Fibroblast of pulmonary artery (primary cell): ENCODE measurements around the gene ATG9A.
"Not testable (repeated sequence)": the region's sequence is repeated elsewhere in the genome, so short reads cannot be mapped to it uniquely, and the experiment has no call there.

Source experiments
- DNase-seq: peaks from one replicate; pipeline ENCODE4 v3.0.0-alpha.2; 2010; ENCODE audit warnings: low read depth
- H3K4me3 ChIP-seq: replicated peaks from 2 replicates; pipeline ENCODE4 v1.5.1; 2011; ENCODE audit warnings: low read depth, mild to moderate bottlenecking, control low read depth, low read length, moderate library complexity
- CTCF ChIP-seq: IDR thresholded peaks from 2 replicates; pipeline ENCODE4 v1.5.1; 2011; ENCODE audit warnings: mild to moderate bottlenecking, control low read depth, low read length, inconsistent platforms; ENCODE audit errors: missing control alignments

ATG9A gene

GRCh38 chr2:219205981-219206327 is 23.5 kb downstream of the ATG9A start:
- peak overlapping the region; percentile 73 for H3K4me3 ChIP-seq
- no peak for DNase-seq
- no peak for TF ChIP-seq CTCF

- no peak for TF ChIP-seq CTCF
- no peak overlapping the region for H3K4me3 ChIP-seq
- DNase-seq: no peak
These were observed 24.3 kb downstream of the ATG9A start for GRCh38 chr2:219205165-219205538.

- no peak overlapping the region for H3K4me3 ChIP-seq
- DNase-seq: no peak
- no peak for TF ChIP-seq CTCF
These were observed 24.8 kb downstream of the ATG9A start for GRCh38 chr2:219204425-219205164.

GRCh38 chr2:219201331-219201730 is 28.1 kb downstream of the ATG9A start:
- not testable (repeated sequence) for DNase-seq, H3K4me3 ChIP-seq

- not testable (repeated sequence) for H3K4me3 ChIP-seq, DNase-seq
These were observed 28.7 kb downstream of the ATG9A start for GRCh38 chr2:219200502-219201326.

GRCh38 chr2:219199470-219200211 is 29.8 kb downstream of the ATG9A start:
- H3K4me3 ChIP-seq: no peak overlapping the region
- DNase-seq: no peak

GRCh38 chr2:219198974-219199373 is 30.5 kb downstream of the ATG9A start:
- no peak for TF ChIP-seq CTCF
- H3K4me3 ChIP-seq: no peak overlapping the region
- DNase-seq: no peak

More at GRCh38 chr2:219199470-219200211, 29.8 kb downstream of the ATG9A start:
- TF ChIP-seq CTCF: no peak
